Activated T-cell treated with anti-CD3 and anti-CD28 coated beads, Interleukin-2, amount 50 U/mL, for 4 hours (primary cell): Measurements from ENCODE around the gene ZCWPW1. TPM values are rescaled to one million over a fixed set of nuclear protein-coding genes. Genes with fewer than 3 reads are reported as not detected.
A peak's percentile ranks its signal among the peaks of the same experiment; 100 is the strongest.

ENCODE experiments used
- ATAC-seq, 2 donors: fragments of 200-7000 bp; cut with Tn5 transposase; one replicate each; pipeline ENCODE4 v1.10.0; 2021
- DNase-seq: peaks from one replicate; pipeline ENCODE4 v3.0.0-alpha.2; 2020
- H3K27me3 Mint-ChIP-seq: one replicate; pipeline ENCODE4 v1.8.0; 2021; ENCODE audit warnings: low read depth, mixed read lengths
- H3K36me3 Mint-ChIP-seq: one replicate; pipeline ENCODE4 v1.8.0; 2022; ENCODE audit warnings: mixed read lengths; ENCODE audit not compliant: insufficient read depth
- H3K4me1 Mint-ChIP-seq: one replicate; pipeline ENCODE4 v1.8.0; 2021; ENCODE audit warnings: low read depth, mixed read lengths
- H3K4me3 Mint-ChIP-seq: one replicate; pipeline ENCODE4 v1.8.0; 2021; ENCODE audit warnings: mild to moderate bottlenecking, moderate library complexity, mixed read lengths
- H3K9me3 Mint-ChIP-seq: one replicate; pipeline ENCODE4 v1.8.0; 2021; ENCODE audit warnings: mixed read lengths
- total RNA-seq, 3 donors: library from RNA; stranded (reverse); gene quantifications; one replicate each; pipeline ENCODE4 v1.2.1, GENCODE V29; 2021

ZCWPW1 gene
- total RNA-seq, 3 donors from 2014 or later: 4.2 to 5.1 (median 4.8) TPM

DNA sequence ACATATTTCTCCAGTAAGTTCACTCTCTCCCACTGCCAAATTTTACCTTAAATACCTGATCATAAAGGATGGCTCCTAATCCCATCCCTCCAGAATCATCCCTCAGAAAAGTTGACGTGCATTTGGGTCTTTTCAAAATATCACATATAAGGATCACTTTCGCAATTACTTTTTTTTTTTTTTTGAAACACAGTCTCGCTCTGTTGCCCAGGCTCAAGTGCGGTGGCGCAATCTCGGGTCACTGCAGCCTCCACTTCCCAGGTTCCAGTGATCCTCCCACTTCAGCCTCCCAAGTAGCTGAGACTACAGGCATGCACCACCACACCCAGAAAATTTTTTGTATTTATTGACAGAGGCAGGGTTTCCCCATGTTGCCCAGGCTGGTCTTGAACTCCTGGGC lies 17.4 kb downstream of the ZCWPW1 start:
- no peak overlapping the region for H3K4me3 Mint-ChIP-seq
- peaks cover 7% of the 10 kb centered on the region for H3K36me3 Mint-ChIP-seq
- DNase-seq (no peak), ATAC-seq (no peak)
- H3K27me3 Mint-ChIP-seq: no peaks in the 10 kb centered on the region
- H3K9me3 Mint-ChIP-seq: no peaks in the 10 kb centered on the region
- peaks cover 9% of the 10 kb centered on the region for H3K4me1 Mint-ChIP-seq

DNA sequence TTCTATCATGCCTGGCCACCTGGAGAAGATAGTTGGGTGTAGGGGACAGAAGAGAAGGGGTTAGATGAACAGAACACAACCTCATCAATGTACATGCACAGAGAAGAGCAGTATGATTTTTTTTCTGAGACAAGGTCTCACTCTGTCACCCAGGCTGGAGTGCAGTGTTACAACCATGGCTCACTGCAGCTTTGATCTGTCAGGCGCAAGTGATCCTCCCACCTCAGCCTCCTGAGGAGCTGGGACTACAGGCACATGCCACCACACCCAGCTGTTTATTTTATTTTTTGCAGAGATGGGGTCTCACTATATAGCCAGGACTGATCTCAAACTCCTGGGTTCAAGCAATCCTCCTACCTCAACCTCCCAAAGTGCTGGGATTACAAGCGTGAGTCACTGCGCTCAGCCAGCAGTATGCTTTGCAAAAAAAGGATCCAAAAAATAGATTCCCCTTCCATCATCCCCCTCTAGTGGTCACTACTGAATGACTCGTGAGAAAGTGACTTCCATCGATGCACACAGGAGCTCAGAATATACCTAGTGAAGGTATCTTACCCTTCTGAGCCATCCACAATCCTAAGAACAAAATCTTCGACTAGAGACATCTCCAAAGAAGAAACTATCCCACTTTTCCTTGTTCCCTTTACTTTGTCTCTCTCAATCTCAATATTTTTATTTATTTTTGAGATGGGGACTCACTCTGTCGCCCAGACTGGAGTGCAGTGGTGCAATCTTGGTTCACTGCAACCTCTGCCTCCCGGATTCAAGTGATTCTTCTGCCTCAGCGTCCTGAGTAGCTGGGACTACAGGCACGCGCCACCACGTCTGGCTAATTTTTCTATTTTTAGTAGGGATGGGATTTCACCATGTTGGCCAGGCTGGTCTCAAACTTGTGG lies 21.0 kb downstream of the ZCWPW1 start:
- ATAC-seq (peak; percentile 90), DNase-seq (peak; percentile 19)
- Mint-ChIP-seq H3K4me3 (no peak overlapping the region), H3K27me3 (no peaks in the 10 kb centered on the region), H3K9me3 (no peaks in the 10 kb centered on the region), H3K4me1 (peaks cover 4% of the 10 kb centered on the region), H3K36me3 (peaks cover 5% of the 10 kb centered on the region)

DNA sequence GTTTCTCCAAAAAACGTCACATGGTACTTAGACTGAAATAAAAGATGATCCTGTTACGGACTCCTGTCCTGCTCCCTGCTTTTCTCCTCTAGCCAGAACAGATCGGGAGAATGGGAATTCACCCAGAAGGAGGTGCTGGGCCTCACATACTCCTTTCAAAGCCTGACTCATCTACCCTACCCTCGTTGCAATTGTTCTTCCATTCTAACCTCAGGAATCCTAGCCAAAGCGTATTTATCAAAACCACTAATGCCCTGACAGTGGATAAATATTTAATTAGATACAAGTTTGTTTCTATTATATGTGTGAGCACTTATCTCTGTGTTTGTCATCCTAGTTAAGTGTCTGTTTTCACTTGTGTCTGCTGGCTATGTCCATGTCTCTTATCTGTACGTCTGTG lies 21.7 kb downstream of the ZCWPW1 start:
- no peak overlapping the region for H3K4me3 Mint-ChIP-seq
- ATAC-seq: no peak
- DNase-seq: no peak
- no peaks in the 10 kb centered on the region for H3K9me3 Mint-ChIP-seq
- no peaks in the 10 kb centered on the region for H3K27me3 Mint-ChIP-seq
- H3K36me3 Mint-ChIP-seq: peaks cover 8% of the 10 kb centered on the region
- peaks cover 4% of the 10 kb centered on the region for H3K4me1 Mint-ChIP-seq

DNA sequence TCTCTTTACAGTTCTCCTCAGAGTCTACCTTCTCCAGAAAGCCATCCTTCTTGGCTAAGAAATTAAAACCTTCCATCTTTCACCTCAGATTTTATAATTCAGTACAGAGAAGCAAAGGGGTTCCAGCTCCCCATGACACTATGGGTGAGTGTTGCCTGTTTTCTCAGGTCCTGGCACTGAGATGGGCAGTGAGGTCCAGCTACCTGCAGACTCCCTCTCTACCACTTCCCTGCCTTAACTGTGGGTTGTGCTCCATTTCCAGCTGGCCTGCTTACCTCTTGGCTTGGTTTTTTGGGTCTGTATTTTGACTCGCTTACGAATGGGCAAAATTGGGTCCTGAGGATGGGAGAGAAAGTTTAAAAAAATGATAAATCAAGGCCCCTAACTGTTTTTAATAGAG lies 26.3 kb downstream of the ZCWPW1 start:
- peaks cover 13% of the 10 kb centered on the region for H3K4me1 Mint-ChIP-seq
- no peaks in the 10 kb centered on the region for H3K9me3 Mint-ChIP-seq
- peaks cover 15% of the 10 kb centered on the region for H3K36me3 Mint-ChIP-seq
- ATAC-seq: no peak
- no peaks in the 10 kb centered on the region for H3K27me3 Mint-ChIP-seq
- DNase-seq: no peak
- H3K4me3 Mint-ChIP-seq: no peak overlapping the region

DNA sequence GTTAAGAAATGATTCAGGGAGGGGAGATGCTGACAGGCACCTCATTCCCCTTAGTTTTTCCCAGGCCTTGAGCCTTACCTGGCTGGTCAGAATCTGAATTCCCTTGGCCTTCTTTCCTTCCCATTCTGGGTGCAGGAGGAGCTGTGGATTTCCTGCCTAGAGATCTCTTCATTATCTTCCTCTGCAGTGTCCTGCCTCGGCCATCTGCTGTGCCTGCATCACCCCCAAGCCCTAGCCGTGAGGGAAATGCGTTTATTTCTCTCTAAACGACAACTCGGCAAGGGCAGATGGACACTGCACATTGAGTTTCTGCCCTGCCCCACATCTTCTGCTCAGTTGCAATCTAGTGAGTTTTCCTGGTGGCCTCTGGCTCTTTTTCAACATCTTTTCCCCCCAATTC lies 26.7 kb downstream of the ZCWPW1 start:
- H3K4me1 Mint-ChIP-seq: peaks cover 15% of the 10 kb centered on the region
- ATAC-seq (no peak), DNase-seq (no peak)
- peaks cover 15% of the 10 kb centered on the region for H3K36me3 Mint-ChIP-seq
- H3K4me3 Mint-ChIP-seq: no peak overlapping the region
- H3K9me3 Mint-ChIP-seq: no peaks in the 10 kb centered on the region
- no peaks in the 10 kb centered on the region for H3K27me3 Mint-ChIP-seq

DNA sequence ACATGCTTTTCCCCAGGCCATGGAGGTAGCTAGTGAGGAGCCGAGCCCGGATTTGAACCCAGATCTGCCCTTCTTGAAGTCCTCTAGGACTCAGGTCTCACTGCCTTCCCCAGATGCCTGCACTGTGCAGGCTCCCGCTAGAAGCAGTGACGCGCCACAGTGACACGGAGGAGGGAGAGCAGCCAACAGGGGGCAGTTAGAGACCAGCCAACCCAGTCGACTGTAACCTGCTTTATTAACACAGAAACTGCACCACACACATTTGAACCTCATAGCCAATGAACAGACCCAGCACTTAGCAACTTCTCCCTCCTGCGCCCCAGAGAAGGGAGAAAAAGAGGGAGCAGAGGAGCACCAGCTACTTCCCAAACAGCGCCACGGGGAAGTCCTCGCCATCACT lies 27.8 kb downstream of the ZCWPW1 start:
- no peaks in the 10 kb centered on the region for H3K27me3 Mint-ChIP-seq
- DNase-seq: no peak
- no peak overlapping the region for H3K4me3 Mint-ChIP-seq
- peaks cover 21% of the 10 kb centered on the region for H3K4me1 Mint-ChIP-seq
- no peak for ATAC-seq
- peaks cover 15% of the 10 kb centered on the region for H3K36me3 Mint-ChIP-seq
- no peaks in the 10 kb centered on the region for H3K9me3 Mint-ChIP-seq

DNA sequence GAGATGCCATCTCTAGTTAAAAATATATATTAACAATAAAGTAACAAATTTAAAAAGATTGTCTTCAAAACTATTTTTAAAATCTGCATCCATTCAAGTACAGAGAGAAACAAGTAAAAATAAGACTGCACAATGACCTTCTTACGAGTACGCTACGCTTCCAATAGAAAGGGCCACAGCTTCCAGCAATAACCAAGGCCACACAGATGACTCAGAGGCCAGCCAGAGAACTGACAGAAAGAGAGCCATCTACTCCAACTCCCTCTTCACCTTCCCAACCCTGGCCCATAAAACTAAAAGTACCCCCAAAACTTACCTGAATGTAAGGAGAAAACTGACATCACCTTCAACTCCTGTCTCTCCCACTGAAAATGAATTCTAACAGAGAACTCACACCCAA lies 28.5 kb downstream of the ZCWPW1 start:
- ATAC-seq: no peak
- peaks cover 22% of the 10 kb centered on the region for H3K4me1 Mint-ChIP-seq
- H3K9me3 Mint-ChIP-seq: no peaks in the 10 kb centered on the region
- H3K36me3 Mint-ChIP-seq: peaks cover 15% of the 10 kb centered on the region
- H3K27me3 Mint-ChIP-seq: no peaks in the 10 kb centered on the region
- H3K4me3 Mint-ChIP-seq: no peak overlapping the region
- DNase-seq: no peak

DNA sequence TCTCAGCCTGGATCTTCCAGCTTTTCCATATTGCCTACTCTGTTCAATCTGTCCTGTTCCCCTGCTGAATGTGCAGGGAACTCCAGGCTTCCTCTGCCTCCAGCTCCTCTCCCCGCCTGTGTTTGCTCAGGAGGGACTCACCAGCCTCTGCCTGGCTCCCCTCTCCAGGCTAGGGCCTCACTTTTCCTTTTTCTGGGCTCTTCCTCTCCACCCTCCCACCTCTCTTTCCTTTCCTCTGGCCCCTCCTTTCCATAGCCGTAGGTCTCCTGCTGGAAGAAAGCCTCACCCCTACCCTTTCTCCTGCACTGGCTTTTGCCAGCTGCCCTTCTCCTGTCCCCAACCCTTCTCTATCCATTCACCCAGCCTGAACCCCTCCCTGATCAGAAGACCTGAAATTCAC lies 30.3 kb downstream of the ZCWPW1 start:
- Mint-ChIP-seq H3K4me3 (no peak overlapping the region), H3K4me1 (peaks cover 22% of the 10 kb centered on the region), H3K27me3 (no peaks in the 10 kb centered on the region), H3K9me3 (no peaks in the 10 kb centered on the region), H3K36me3 (peaks cover 10% of the 10 kb centered on the region)
- DNase-seq (no peak), ATAC-seq (no peak)

DNA sequence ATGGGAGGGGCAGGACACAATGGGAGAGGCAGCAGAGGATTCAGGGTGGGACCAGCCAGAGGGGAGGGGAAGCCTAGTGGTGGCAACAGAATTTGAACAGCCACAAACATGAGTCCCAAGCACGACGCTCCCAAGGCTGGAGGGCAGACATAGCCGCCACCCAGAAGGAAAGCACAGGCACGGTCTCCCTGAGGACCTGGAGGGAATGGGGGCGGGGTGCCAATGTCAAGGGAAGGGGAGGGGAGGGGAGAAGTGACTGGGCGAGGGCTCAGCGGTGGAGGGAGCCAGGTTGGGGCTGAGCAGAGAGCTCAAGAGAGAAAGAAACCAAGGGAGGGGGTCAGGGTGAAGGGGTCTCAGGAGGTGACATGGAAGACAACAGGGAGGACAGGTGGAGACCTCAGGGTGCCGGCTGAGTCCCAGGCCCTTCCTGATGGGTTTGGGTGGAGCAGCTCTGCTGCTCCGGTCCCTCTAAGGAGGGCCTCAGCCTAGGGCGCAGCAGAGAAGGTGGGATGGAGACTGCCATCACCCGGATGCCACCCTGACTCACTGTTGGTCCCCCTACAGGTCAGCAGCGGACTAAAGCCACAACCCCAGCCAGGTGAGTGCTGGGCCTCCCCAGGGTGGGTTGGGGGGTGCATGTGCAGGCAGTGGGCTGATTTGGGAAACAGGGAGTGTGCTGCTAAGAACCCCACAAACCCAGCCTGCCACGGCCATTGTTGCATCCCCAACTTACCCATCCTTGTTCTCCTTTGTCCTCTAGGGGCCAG lies 31.0 kb downstream of the ZCWPW1 start:
- DNase-seq (no peak), ATAC-seq (no peak)
- no peaks in the 10 kb centered on the region for H3K9me3 Mint-ChIP-seq
- H3K4me3 Mint-ChIP-seq: peak overlapping the region; percentile 47
- peaks cover 22% of the 10 kb centered on the region for H3K4me1 Mint-ChIP-seq
- H3K27me3 Mint-ChIP-seq: no peaks in the 10 kb centered on the region
- peaks cover 10% of the 10 kb centered on the region for H3K36me3 Mint-ChIP-seq

DNA sequence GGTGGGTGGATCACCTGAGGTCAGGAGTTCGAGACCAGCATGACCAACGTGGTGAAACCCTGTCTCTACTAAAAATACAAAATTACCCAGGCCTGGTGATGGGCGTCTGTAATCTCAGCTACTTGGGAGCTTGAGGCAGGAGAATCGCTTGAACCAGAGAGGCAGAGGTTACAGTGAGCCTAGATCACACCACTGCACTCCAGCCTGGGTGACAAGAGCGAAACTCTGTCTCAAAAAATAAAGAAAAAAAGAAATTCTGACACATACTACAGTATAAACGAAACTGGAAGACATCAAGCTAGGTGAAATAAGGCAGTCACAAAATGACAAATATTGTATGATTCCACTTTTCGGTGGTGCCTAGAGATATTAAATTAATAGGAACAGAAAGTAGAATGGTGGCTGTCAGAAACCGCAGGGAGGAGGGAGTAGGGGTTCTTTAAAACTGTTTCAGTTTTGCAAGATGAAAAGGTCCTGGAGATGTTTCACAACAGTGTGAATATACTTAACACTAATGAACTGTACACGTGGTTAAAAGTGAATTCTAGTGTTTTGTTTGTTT lies 32.0 kb downstream of the ZCWPW1 start:
- Mint-ChIP-seq H3K4me3 (peak overlapping the region; percentile 47), H3K27me3 (no peaks in the 10 kb centered on the region), H3K9me3 (no peaks in the 10 kb centered on the region), H3K36me3 (peaks cover 7% of the 10 kb centered on the region), H3K4me1 (peaks cover 22% of the 10 kb centered on the region)
- peak; percentile 97 to 98 for ATAC-seq
- DNase-seq: no peak

DNA sequence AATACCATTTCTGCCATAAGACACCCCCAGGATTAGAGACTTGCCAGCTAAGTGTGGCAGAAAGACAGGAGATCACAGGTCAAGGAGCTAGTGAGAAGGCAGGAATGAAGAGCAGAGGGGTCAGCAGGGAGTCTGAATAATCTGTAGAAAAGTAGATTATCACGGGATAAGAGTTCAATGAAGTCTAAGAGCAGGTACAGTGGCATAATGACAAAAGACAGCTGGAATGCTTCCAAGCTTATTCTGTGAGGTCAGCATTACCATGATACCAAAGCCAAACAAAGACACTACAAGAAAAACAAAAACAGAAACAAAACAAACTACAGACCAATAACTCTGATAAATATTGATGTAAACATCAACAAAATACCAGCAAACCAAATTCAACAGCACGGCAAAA lies 34.4 kb downstream of the ZCWPW1 start:
- DNase-seq (no peak), ATAC-seq (no peak)
- H3K27me3 Mint-ChIP-seq: peaks cover 14% of the 10 kb centered on the region
- H3K36me3 Mint-ChIP-seq: no peaks in the 10 kb centered on the region
- H3K4me3 Mint-ChIP-seq: no peak overlapping the region
- peaks cover 22% of the 10 kb centered on the region for H3K4me1 Mint-ChIP-seq
- H3K9me3 Mint-ChIP-seq: no peaks in the 10 kb centered on the region

DNA sequence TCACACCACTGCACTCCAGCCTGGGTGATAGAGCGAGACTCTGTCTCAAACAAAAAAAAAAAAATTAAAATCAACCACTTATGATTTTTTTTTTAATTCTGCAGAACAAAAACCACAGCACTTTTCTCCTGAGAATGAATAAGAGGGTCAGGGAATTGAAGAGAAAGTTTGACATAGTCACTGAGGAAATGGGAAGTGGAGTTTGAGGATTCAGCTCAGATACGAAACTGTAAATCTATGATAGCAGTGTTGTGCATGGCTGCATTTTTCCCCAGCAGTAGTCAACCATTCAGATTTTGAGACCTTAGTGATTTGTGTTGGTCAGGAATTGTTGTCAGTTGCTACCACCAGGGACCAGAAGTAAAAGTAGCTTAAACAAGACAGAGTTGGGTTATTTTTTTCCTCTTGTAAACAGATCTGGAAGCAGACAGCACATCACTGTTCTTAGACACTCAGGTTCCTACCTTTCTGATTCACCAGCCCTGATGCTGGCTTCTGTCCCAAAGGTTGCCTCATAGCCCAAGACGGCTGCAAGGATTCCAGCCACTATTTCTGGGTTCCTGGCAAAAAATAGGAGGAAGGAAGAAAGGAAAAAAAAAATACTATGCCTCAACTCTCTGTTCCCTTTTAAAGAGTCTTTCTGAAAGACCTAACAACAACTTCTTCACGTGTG lies 35.1 kb downstream of the ZCWPW1 start:
- ATAC-seq (no peak), DNase-seq (no peak)
- H3K36me3 Mint-ChIP-seq: no peaks in the 10 kb centered on the region
- H3K4me1 Mint-ChIP-seq: peaks cover 20% of the 10 kb centered on the region
- peaks cover 14% of the 10 kb centered on the region for H3K27me3 Mint-ChIP-seq
- H3K9me3 Mint-ChIP-seq: no peaks in the 10 kb centered on the region
- no peak overlapping the region for H3K4me3 Mint-ChIP-seq

DNA sequence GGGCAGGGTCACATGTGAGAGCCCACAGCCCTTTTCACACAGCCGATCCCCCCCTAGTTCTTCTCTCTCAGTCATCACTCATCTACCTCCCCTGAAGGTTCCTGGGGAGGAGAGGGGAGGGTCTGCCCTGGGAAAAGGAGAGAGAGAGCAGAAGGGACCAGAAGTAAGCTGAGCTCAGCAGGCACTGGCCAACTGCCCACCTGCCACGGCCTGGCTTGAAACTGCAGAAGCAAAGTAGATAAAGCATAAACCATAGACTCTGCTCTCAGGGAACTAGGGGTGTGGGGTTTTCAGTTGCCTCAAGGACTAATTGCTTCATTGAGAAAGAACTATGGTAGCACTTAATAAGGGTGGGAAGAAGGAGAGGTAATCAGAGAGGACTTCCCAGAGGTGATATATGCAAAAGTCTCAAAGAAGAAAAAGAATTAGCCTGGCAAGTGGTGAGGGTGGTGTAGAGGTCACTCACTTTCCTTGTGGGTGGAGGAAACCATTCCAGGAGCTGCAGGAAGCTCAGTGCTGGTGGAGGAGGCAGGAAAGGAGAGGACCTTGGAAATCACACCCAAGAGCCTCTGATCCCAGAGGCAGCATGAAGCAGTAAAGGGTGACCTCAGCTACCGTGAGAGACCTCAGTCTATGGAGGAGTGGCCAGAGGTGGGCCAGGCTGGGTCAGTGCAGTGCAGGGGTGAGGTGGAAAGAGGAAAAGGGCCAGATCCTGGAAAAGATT lies 38.1 kb downstream of the ZCWPW1 start:
- H3K36me3 Mint-ChIP-seq: no peaks in the 10 kb centered on the region
- no peak overlapping the region for H3K4me3 Mint-ChIP-seq
- H3K27me3 Mint-ChIP-seq: peaks cover 14% of the 10 kb centered on the region
- no peak for ATAC-seq
- peaks cover under 1% of the 10 kb centered on the region for H3K4me1 Mint-ChIP-seq
- no peak for DNase-seq
- H3K9me3 Mint-ChIP-seq: no peaks in the 10 kb centered on the region
